C4-2B (cell line): ENCODE measurements around the gene ATP5MC3.

Experiments
- ZFX ChIP-seq: fragments of 450-650 bp; IDR thresholded peaks from 2 replicates; pipeline ENCODE4 v1.6.1; 2017
- TF ChIP-seq, protein P1 (sequence below): fragments of 450-650 bp; conservative IDR thresholded peaks from 2 replicates; pipeline ENCODE4 v1.5.1; 2017; ENCODE audit warnings: mild to moderate bottlenecking

DNA sequence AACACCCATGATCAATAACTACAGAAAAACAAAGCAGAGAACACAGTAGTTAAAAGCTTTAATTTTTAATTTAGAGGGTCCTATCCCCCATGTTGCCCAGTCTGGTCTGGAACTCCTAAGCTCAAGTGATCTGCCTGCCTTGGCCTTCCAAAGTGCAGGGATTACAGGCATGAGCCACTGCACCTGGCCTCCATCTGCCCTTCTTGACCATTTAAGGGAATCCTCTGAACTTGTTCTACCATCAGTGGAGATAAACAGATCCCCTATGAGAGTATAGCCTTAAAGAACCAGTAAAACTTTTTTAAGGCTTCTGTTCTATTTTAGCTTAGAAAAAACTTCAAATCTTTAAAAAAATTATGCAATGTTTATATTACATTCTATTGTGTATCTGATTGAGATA is 13.5 kb upstream of the ATP5MC3 start:
- TF ChIP-seq, protein P1, sequence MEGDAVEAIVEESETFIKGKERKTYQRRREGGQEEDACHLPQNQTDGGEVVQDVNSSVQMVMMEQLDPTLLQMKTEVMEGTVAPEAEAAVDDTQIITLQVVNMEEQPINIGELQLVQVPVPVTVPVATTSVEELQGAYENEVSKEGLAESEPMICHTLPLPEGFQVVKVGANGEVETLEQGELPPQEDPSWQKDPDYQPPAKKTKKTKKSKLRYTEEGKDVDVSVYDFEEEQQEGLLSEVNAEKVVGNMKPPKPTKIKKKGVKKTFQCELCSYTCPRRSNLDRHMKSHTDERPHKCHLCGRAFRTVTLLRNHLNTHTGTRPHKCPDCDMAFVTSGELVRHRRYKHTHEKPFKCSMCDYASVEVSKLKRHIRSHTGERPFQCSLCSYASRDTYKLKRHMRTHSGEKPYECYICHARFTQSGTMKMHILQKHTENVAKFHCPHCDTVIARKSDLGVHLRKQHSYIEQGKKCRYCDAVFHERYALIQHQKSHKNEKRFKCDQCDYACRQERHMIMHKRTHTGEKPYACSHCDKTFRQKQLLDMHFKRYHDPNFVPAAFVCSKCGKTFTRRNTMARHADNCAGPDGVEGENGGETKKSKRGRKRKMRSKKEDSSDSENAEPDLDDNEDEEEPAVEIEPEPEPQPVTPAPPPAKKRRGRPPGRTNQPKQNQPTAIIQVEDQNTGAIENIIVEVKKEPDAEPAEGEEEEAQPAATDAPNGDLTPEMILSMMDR: no peak
- no peak for TF ChIP-seq ZFX
